Stimulated activated CD4-positive, alpha-beta T cell treated with anti-CD3 and anti-CD28 coated beads, Interleukin-1b, Interleukin-23, amount 100 ng/mL, for 48 hours (primary cell): ENCODE data around the gene GPR27.

Experiments used
- DNase-seq: peaks from one replicate; pipeline ENCODE4 v3.0.0-alpha.2; 2020

Gene GPR27, protein sequence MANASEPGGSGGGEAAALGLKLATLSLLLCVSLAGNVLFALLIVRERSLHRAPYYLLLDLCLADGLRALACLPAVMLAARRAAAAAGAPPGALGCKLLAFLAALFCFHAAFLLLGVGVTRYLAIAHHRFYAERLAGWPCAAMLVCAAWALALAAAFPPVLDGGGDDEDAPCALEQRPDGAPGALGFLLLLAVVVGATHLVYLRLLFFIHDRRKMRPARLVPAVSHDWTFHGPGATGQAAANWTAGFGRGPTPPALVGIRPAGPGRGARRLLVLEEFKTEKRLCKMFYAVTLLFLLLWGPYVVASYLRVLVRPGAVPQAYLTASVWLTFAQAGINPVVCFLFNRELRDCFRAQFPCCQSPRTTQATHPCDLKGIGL

DNA sequence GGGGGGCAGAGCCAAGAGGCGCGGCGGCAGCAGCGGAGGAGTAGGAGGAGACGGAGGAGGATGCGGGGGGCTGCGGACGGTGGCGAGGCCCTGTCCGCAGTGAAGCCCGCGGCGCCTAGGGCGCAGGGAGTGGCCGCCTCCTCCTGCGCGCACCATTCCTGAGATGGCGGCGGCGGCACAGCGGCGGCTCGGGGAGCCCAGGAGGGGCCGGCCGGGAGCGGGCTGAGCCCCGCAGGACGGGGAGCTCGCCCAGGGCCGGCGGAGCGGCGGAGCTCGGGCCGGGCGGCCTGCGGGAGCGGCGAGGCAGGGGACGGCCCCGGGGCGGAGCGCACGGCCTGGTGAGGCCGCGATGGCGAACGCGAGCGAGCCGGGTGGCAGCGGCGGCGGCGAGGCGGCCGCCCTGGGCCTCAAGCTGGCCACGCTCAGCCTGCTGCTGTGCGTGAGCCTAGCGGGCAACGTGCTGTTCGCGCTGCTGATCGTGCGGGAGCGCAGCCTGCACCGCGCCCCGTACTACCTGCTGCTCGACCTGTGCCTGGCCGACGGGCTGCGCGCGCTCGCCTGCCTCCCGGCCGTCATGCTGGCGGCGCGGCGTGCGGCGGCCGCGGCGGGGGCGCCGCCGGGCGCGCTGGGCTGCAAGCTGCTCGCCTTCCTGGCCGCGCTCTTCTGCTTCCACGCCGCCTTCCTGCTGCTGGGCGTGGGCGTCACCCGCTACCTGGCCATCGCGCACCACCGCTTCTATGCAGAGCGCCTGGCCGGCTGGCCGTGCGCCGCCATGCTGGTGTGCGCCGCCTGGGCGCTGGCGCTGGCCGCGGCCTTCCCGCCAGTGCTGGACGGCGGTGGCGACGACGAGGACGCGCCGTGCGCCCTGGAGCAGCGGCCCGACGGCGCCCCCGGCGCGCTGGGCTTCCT, at the start of gene GPR27:
Gene GPR27 (plus strand): TSS at position 155 of the 909 bp plus-strand sequence. CDS start 195 bp downstream, at position 350.
- DNase-seq, result no peak

DNA sequence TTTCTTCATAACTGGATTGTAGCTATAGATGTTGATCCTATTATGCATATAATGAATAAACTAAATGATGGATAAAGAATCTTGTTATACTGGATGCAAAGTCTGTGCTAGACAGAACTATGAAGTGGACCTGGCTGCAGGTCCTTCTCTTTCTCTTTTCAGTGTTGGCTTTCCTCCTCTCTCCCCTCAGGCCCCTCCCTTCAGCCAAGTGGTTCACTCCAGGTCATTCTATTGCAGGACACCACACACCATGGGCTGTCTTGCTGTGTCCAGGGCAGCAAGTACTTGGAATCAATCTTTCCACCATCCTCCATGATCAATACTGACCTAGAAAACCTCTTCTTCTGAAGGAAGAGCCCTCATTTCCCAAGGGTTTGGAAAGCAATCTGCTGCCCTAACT, 48.7 kb upstream of the GPR27 start:
- no peak for DNase-seq

DNA sequence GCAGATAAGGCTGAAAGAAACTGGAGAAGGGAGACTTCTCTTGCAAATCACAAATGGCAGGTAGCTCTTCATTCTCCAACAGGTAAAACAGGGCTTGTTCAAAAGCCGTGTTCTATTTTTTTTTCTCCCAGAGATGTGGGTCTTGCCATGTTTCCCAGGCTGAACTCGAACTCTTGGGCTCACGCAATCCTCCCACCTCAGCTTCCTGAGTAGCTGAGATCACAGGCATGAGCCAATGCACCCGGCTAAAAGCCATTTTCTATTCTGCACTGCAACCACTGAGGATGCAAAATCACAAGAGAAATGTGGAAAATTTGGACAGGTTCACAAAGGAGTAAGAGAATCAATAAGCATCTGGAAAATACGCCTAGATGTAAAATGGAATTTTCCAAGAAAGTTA, 48.0 kb upstream of the GPR27 start:
- DNase-seq, result no peak

DNA sequence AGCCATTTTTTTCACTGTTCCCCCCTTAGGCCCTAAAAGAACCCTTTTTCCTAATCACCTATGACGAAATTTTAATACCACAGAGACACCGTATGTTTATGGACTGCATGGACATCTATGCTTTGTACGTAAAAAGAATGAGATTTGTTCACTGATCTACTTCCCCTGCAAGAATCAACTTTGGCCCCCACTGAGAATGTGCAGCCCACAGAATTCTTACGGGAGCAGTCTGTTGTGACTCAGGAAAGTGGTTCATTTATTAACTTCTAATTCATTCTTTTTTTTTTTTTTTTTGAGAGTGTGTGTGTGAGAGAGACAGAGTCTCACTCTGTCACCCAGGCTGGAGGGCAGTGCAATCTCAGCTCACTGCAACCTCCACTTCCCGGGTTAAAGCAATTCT, 46.1 kb upstream of the GPR27 start:
- DNase-seq, result no peak

DNA sequence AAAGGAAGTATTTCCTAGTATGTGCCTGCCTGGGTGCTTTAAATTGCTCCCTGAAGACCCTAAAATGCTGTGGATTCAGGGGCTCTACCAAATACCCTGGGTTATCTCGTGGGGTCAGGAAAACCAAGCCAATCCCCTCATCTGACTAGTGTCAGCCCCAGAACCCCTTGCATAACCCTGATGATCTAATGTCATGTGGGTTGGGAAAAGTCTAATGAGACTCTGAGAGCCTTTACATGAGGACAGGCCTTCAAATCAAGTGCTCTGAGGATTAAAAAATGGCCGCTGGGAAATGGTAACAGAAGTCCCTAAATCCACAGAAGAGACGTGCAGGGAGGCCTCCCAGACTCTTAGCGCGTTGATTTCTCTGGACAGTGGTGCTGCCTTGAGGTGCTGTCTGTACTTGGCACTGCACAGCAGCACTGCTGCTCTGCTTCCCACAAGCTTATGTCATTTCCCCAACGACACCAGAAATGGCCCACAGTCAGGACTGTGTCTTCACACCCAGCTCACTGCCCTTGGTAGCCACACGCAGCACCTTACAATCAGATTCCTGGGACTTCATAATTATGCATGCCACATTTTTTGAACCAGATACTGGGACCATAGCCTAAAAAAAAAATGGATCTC, 45.1 kb upstream of the GPR27 start:
- no peak for DNase-seq

DNA sequence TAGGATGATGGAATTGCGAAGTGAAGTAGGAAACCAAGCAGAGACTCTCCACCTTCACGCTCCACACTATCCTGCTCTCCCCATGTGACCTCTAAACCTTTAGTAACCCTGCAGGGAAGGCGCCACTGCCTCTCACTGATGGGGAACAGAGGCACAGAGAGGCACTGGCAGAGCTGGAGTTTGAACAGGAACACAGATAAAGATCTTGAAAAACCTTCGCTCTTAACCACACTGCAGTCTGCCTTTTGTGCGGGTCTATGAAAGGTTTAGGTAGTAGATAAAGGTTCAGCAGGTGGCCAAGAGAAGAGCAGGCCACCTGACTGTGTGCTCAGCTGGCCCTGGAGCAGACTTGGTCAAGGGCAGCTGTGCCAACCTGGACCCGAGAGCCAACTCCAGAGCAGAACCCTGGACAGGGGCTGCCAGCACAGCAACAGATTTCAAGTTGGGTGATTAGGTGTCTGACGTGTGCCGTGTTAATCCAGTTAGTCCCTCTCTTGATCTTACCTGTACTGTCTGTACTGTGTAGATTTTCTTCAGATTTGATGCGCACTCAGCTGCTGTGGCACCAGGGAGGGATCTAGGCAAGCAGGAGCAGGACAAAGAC, 43.6 kb upstream of the GPR27 start:
- DNase-seq, result no peak

DNA sequence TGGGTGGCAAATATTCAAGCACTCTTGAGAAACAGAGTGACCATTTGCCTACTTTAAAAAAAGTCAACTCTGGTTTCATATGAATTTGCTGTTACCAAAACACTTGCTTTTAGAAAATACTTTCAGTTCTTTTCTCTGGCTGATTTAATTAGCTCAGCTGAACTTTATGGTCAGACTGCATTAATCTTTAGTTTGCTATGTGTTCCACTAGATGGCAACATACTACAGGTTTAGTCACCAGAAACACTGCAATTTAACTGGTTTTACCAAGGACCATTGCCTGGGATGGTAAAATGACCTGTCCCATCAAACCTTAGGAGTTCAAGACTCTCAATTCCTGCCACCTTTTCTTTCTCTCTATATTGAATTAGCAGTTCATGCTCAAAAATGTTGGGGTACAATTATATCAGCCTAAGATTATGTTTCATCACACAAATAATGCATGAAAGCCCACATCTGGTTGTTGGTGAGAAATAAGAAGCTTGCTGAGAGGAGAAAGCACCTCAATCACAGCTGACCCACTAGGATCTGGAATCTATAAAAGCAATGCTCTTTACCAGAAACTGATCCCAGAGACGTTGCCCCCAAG, 42.7 kb upstream of the GPR27 start:
- DNase-seq, result no peak

DNA sequence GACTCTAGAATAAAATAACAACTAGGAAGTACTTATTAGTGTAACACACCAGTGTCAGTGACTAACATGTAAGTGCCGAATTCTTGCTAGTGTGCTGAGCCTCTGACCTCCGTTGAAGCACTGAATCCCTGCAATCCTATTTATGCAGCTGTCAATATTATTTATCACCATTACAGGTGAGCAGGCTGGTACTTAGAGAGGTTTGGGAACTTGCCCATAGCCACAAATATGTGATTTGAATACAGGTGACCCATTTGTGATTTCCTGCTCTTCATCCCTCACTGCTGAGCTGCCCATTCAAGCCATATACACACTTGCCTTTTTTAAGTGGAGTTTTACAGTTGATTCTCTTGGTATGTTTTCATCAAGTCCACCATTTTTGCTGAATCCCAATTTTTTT, 40.6 kb upstream of the GPR27 start:
- DNase-seq, result no peak

DNA sequence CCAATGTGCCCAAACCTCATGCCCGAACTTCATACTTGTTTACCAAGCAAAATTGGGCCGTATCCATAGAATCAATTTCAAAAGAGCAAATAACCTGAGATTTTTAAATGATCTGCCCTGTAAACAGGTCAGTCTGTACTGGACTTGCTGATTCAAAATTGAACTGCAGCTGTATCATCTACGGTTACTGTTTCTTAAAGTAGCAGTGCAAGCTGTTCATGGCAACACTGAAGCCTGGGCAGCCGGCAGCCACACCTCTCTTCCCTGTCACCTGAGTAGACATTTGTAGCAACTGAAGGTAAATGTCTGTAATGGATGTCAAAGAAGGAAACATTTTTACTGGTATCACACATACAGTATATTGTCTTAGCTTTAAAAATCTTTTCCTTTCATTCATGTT, 39.1 kb upstream of the GPR27 start:
- no peak for DNase-seq

DNA sequence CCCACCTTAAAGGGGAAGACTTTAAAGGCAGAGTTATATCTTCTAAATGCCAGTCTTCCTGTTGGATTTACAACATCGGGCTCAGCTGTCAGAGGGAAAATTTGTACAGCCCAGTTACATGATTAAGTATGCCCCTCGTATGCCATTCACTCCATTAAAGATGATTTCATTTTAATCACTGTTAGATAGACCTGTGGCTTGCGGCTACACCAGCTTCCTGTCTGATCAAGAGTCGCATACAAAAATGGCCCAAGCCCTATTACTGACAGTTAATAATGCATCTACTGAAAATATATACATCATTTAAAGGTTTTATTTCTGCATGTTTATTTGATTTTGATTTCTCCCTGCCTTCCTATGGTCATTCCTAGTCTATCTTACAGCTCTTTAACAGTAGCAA, 35.6 kb upstream of the GPR27 start:
- DNase-seq, result no peak

DNA sequence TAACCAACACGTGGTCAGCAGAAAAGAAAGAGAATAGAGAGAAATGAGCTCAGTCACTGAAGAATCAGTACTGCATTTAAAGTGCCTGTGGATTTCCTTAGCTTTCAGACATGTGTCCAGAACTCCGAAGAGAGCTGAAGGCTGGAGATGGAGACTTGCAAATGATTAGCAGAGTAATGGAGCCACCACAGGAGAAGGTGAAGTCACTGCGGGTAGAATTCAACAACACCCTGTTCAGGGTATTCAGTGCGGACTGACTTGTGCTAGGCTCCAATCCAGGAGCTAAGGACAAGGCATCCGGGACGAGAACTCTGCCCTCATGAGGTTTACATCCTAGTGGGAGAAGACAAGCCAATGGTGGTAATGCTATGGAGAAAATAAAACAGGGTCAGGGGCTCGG, 32.7 kb upstream of the GPR27 start:
- DNase-seq, result no peak

DNA sequence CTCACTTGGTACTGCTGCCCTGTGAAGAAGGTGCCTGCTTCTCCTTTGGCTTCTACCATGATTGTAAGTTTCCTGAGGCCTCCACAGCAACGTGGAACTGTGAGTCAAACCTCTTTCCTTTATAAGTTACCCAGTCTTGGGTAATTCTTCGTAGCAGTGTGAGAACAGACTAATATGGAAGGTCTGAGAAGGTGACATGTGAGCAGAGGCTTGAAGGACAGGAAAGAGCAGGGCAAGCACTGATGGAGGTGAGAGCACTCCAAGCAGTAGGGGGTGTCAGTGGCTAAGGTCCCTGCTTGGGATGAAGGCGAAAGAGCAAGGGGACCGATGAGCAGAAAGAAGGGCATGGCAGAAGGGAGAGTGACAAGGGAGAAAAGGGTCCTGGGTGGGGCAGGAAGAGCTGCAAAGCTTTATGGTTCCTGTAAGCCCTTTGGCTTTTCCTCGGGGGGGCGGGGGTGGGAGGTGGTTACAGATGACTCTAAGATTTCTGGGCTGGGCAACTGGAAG, 32.0 kb upstream of the GPR27 start:
- peak; percentile 30 for DNase-seq

DNA sequence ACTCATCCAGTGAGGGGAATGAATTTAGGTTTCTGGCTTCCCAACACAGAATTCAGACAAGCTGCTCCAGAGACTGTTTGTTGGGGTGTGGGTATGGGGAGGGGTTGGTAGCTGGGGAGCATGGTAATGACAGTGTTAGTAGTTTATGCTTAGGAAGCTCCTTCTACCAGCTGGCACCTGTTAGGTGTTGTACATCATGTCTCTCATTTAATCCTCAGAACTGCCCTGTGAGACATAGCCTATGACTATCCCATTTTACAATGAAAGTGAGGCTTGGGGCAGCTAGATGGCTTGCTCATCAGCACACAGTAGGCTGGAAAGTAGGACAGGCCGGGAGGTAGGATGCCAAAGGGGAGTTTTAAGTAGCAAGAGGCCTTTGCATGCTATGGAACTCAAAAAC, 31.0 kb upstream of the GPR27 start:
- no peak for DNase-seq

DNA sequence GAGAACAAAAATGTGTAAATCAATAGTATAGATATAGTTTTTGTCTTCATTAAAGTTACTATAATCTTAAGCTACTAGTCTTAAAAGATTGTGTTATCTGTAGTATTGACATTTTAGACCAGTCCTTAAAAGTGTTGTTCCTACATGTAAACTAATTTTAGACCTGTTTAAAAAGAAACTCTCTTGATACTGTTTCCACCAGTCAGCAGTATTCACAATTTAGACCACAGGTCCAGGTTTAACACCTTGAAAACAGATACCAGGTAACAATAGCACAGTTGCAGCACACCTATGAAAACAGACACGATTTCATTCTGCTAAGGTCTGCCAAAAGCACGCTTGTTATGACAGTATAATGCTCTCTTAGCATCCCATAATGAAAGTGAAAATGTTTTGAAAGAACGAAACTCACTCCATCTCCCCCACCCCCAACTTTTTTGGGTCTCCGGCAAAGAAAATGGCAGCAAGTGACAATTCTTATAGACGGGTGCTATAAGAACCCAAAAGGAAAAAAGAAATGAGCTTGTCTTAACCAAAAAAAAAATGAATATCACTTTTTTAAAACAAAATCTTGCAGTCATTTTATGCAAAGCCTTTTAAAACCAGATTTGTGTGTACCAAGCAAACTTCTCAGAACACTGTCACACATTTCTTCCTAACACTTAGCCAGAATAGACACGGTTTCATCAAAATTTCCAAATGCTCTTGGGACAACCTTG, 30.0 kb upstream of the GPR27 start:
- DNase-seq, result peak; percentile 54

DNA sequence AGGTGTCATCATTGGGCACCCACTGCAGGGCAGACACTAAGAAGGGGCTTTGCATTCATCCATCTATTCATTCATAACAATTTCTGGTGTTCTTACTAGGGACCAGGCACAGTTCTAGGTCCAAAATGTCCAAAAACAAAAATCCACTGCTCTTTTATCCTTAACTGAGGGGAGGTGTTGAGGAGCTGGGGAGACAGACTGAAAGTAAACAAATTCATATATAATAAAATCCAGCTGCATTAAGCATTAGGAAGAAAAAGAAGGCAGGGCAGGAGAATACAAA, 29.5 kb upstream of the GPR27 start:
- DNase-seq, result no peak

DNA sequence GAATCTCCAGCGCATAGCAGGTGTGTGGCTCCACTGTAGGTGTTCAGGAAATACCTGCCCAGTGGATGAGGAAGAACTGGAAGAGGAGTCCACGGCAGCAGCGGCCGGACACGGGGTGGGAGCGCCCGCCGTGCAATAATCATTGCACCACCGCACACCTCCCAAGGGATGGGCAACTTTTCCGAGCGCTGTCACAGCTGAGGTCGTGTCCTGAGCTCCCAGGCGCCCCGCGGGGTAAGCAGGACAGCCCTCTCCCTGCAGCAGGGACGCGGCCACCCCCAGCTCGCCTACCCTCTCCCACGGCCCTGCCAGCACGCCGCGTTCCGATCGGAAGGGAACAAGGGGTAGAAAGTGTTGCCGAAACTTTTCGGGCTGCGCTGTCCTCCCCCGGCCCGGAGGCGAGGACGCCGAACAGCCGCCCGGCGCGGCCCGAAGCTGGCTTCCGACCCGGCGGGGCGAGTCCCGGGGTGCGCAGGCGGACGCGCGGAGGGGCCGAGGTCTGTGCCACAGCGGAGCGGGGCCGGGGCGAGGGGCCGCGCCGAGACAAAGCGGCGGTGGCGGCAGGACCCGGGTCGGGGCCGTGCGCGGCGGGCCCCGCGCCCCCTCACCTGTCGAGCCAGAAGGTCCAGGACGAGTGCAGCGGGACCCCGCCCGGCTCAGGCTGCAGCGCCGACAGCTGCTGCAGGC, 28.9 kb upstream of the GPR27 start:
- DNase-seq, result peak; percentile 40

DNA sequence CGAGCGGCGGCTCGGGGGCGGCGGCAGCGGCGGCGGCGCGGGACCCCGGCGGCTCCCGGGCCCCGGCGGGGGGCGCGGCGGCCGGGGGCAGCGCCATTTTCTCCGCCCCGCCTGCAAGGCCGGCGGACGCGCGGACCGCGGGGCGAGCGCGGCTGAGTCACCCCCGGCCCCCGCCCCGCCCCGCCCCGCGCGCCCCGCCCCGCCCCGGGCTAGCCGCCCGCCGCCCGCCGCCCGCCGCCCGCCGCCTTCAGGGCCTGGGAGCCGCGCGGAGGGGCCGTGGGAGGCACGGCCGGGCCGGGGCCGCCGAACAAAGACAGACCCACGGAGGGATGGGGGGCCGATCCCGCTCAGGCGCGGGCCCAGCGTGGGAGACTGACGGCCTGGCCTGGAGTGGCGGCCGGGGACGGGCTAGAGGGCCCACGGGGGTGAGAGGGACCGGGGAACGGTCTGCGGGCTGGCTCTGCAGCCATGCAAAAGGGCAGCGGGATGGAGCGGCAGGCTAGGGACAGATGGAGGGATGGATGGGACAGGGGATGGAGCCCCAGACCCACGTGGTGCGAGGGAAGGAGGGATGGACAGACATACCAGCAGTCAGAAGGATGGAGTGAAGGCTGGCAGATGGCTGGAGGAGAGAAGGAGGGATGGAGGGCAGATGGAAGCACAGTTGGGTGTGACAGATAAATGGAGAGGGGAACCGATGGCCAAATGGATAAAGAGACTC, 28.2 kb upstream of the GPR27 start, which contains the start of gene EIF4E3:
Gene EIF4E3 (minus strand): TSS at position 132 of the 721 bp plus-strand sequence. CDS start 35 bp downstream, at position 97.
- peak; percentile 16 for DNase-seq

DNA sequence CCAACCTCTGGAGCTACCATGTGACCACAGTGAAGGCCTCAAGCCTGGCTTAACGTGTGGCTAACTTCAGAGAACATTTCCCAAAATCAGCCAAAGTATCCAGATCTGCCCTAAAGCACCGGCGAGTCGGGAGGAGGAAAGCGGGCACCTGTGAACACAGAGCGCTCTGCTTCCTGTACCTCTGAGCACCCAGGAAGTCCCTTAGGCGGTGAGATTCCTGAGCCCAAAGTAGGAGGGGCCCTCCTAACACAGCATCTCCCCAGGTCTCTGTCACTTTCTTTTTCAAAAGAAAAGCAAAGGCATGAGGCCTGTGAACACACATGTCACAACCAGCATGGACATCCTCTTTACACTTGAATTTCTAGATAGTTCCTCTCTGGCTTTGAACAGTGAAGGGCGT, 27.5 kb upstream of the GPR27 start:
- DNase-seq, result peak; percentile 38

DNA sequence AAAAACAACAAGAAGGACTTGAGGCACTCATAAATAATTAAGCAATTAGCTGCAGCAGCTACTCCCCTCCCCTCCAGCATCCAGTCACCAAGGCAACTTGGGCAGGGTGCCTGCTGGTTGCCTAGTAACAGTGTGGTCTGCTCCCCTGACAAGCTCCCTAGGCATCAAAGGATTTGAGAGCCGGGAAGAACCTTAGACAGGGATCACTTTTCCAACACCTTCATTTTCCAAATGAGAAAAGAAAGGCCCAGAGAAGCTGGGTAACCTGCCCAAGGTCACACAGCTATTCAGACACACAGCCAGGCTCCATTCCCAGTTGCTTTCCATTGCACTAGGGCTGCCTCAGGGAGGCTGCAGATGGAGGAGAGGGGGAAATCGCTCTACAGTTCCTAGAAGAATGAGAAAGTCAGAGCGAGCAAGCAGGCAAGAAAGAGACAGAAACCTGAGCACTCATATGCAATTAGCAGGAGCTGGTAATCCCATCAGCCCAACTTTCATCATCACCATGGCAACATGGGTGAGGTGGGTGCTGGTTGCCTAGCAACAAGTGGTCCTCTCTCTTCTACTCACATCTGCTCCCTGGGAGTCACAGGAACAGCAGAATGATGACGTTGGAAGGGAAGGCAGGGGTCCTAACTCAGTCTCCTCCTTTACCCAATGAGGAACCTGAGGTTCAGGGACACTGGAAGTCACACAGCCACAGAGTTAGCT, 24.9 kb upstream of the GPR27 start:
- DNase-seq, result no peak

DNA sequence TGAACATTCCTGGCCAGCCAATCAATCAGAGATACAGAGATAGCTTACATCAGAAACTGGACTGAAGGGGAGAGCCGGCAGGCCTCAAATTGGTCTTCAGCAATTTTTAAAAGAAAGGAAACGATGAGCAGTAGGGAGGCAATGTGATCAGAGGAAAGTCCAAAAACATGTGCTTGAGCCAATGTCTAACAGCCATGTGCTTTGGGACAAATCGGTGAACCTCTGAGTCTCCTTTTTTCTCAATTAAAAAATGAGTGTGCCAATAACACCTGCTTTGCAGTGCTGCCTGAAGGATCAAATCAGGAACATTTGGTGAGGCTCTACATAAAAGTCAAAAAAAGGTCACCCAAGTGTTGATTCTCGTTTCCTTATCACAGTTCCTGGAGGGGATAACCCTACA, 21.0 kb upstream of the GPR27 start:
- DNase-seq, result no peak
